Skeletal muscle cell (primary cell): Measurements from ENCODE around the gene PTPRN2.

Experiments used
- DNase-seq: peaks from one replicate; pipeline ENCODE4 v3.0.0-alpha.2; 2010; ENCODE audit warnings: low read depth
- H3K4me3 ChIP-seq: 2 replicates; pipeline ENCODE4 v1.5.1; 2011; ENCODE audit warnings: low read depth, mild to moderate bottlenecking, control low read depth, low read length, moderate library complexity

Gene PTPRN2

GRCh38 chr7:157813053-157813452, 774.6 kb downstream of the PTPRN2 start:
- no peak overlapping the region for H3K4me3 ChIP-seq
- no peak for DNase-seq

- DNase-seq, result no peak
- no peak overlapping the region for H3K4me3 ChIP-seq
These were observed 775.7 kb downstream of the PTPRN2 start for GRCh38 chr7:157811946-157812345.

GRCh38 chr7:157809863-157810851, 777.5 kb downstream of the PTPRN2 start:
- DNase-seq, result no peak
- H3K4me3 ChIP-seq, result no peak overlapping the region

GRCh38 chr7:157809154-157809862, 778.3 kb downstream of the PTPRN2 start:
- no peak overlapping the region for H3K4me3 ChIP-seq
- DNase-seq, result no peak

- no peak overlapping the region for H3K4me3 ChIP-seq
- DNase-seq, result no peak
These were observed 779.6 kb downstream of the PTPRN2 start for GRCh38 chr7:157808042-157808441.

- H3K4me3 ChIP-seq, result no peak overlapping the region
- no peak for DNase-seq
These were observed 780.1 kb downstream of the PTPRN2 start for GRCh38 chr7:157807510-157807909.

- no peak for DNase-seq
- H3K4me3 ChIP-seq, result no peak overlapping the region
These were observed 780.9 kb downstream of the PTPRN2 start for GRCh38 chr7:157806711-157807110.

GRCh38 chr7:157805713-157806112, 781.9 kb downstream of the PTPRN2 start:
- DNase-seq, result no peak
- no peak overlapping the region for H3K4me3 ChIP-seq

- no peak for DNase-seq
- H3K4me3 ChIP-seq, result no peak overlapping the region
These were observed 783.7 kb downstream of the PTPRN2 start for GRCh38 chr7:157803906-157804305.

- DNase-seq, result no peak
These were observed 785.5 kb downstream of the PTPRN2 start for GRCh38 chr7:157801971-157802675.

GRCh38 chr7:157801113-157801512, 786.5 kb downstream of the PTPRN2 start:
- no peak for DNase-seq
- H3K4me3 ChIP-seq, result no peak overlapping the region

More at GRCh38 chr7:157801971-157802675, 785.5 kb downstream of the PTPRN2 start:
- no peak overlapping the region for H3K4me3 ChIP-seq

GRCh38 chr7:157800281-157800680, 787.3 kb downstream of the PTPRN2 start:
- H3K4me3 ChIP-seq, result no peak overlapping the region
- DNase-seq, result no peak

GRCh38 chr7:157799076-157799685, 788.4 kb downstream of the PTPRN2 start:
- DNase-seq, result no peak
- no peak overlapping the region for H3K4me3 ChIP-seq

- H3K4me3 ChIP-seq, result no peak overlapping the region
- no peak for DNase-seq
These were observed 790.3 kb downstream of the PTPRN2 start for GRCh38 chr7:157797361-157797760.

GRCh38 chr7:157796846-157797245, 790.8 kb downstream of the PTPRN2 start:
- H3K4me3 ChIP-seq, result no peak overlapping the region
- DNase-seq, result no peak

GRCh38 chr7:157795643-157796042, 792.0 kb downstream of the PTPRN2 start:
- no peak overlapping the region for H3K4me3 ChIP-seq
- no peak for DNase-seq

- DNase-seq, result no peak
These were observed 792.4 kb downstream of the PTPRN2 start for GRCh38 chr7:157795199-157795598.

GRCh38 chr7:157794746-157795065, 792.9 kb downstream of the PTPRN2 start:
- DNase-seq, result no peak
- H3K4me3 ChIP-seq, result no peak overlapping the region

More at GRCh38 chr7:157795199-157795598, 792.4 kb downstream of the PTPRN2 start:
- H3K4me3 ChIP-seq, result no peak overlapping the region

- no peak for DNase-seq
- H3K4me3 ChIP-seq, result no peak overlapping the region
These were observed 793.5 kb downstream of the PTPRN2 start for GRCh38 chr7:157793973-157794745.
